ENCODE data around the gene PRC1. TPM values are rescaled to one million over a fixed set of nuclear protein-coding genes. Genes with fewer than 3 reads are reported as not detected.
A peak's percentile ranks its signal among the peaks of the same experiment; 100 is the strongest.

Gene PRC1
- total RNA-seq, 1 donor from 2014 or later: 9.3 TPM

GRCh38 chr15:90990446-90990845 lies 3.9 kb downstream of the PRC1 start:
- Mint-ChIP-seq H3K27me3 (no peaks in the 10 kb centered on the region), H3K4me3 (no peak overlapping the region), H3K4me1 (peaks cover 49% of the 10 kb centered on the region), H3K9me3 (no peaks in the 10 kb centered on the region), H3K27ac (no peak overlapping the region), H3K36me3 (ENCODE audit: low read depth) (peaks cover 7% of the 10 kb centered on the region)
- CTCF ChIA-PET: no interaction called here
- intact Hi-C loops (cut with micrococcal nuclease): loop anchor here (10.0 kb wide), 1 partner anchor 1656 kb away; the partner anchor contains the start of gene POLG
- no peak for DNase-seq
- no peak for ATAC-seq (ENCODE audit: low read depth)
- POLR2A ChIA-PET: interaction anchor here (1.2 kb wide), 1 partner anchor 58 kb away, joined by 4 read pairs; the partner anchor contains the start of gene HDDC3
- TF ChIP-seq CTCF (IDR thresholded peaks at IDR 0.05): no peak

GRCh38 chr15:90989040-90989768 lies 5.1 kb downstream of the PRC1 start:
- H3K27ac Mint-ChIP-seq: no peak overlapping the region
- H3K4me1 Mint-ChIP-seq: peaks cover 40% of the 10 kb centered on the region
- DNase-seq (no peak), ATAC-seq (ENCODE audit: low read depth) (peak; percentile 43)
- no peak for TF ChIP-seq CTCF (IDR thresholded peaks at IDR 0.05)
- H3K9me3 Mint-ChIP-seq: no peaks in the 10 kb centered on the region
- peak overlapping the region; percentile 13 for H3K4me3 Mint-ChIP-seq
- ChIA-PET CTCF (no interaction called here), POLR2A (interaction anchor here (1.2 kb wide), 1 partner anchor 57 kb away, joined by 4 read pairs; the partner anchor contains the start of gene HDDC3)
- peaks cover 3% of the 10 kb centered on the region for H3K36me3 Mint-ChIP-seq (ENCODE audit: low read depth)
- intact Hi-C loops (cut with micrococcal nuclease): no loop called here
- no peaks in the 10 kb centered on the region for H3K27me3 Mint-ChIP-seq

GRCh38 chr15:90988296-90988695 lies 6.0 kb downstream of the PRC1 start:
- Mint-ChIP-seq H3K4me1 (peaks cover 35% of the 10 kb centered on the region), H3K4me3 (peak overlapping the region; percentile 17), H3K27ac (peak overlapping the region; percentile 37), H3K36me3 (ENCODE audit: low read depth) (no peaks in the 10 kb centered on the region), H3K27me3 (no peaks in the 10 kb centered on the region), H3K9me3 (no peaks in the 10 kb centered on the region)
- ChIA-PET CTCF (interaction anchor here (1.8 kb wide), 1 partner anchor 31 kb away, joined by 7 read pairs; no protein-coding TSS in a partner anchor), POLR2A (no interaction called here)
- DNase-seq: no peak
- intact Hi-C loops (cut with micrococcal nuclease): no loop called here
- TF ChIP-seq CTCF (IDR thresholded peaks at IDR 0.05): no peak
- no peak for ATAC-seq (ENCODE audit: low read depth)

GRCh38 chr15:90987561-90988141 lies 6.7 kb downstream of the PRC1 start:
- ATAC-seq (ENCODE audit: low read depth) (no peak), DNase-seq (no peak)
- intact Hi-C loops (cut with micrococcal nuclease): no loop called here
- H3K9me3 Mint-ChIP-seq: no peaks in the 10 kb centered on the region
- no peak for TF ChIP-seq CTCF (IDR thresholded peaks at IDR 0.05)
- ChIA-PET POLR2A (no interaction called here), CTCF (interaction anchor here (1.1 to 1.8 kb wide), 3 partner anchors 30 to 56 kb away, joined by 3 to 7 read pairs (median 6); partner anchors contain the start of gene HDDC3)
- H3K27ac Mint-ChIP-seq: no peak overlapping the region
- H3K27me3 Mint-ChIP-seq: no peaks in the 10 kb centered on the region
- no peak overlapping the region for H3K4me3 Mint-ChIP-seq
- H3K36me3 Mint-ChIP-seq (ENCODE audit: low read depth): no peaks in the 10 kb centered on the region
- H3K4me1 Mint-ChIP-seq: peaks cover 36% of the 10 kb centered on the region

- no peaks in the 10 kb centered on the region for H3K9me3 Mint-ChIP-seq
- no peak for DNase-seq
- no peaks in the 10 kb centered on the region for H3K27me3 Mint-ChIP-seq
- ATAC-seq (ENCODE audit: low read depth): no peak
- ChIA-PET CTCF (interaction anchor here (1.1 to 1.8 kb wide), 3 partner anchors 30 to 55 kb away, joined by 3 to 7 read pairs (median 6); partner anchors contain the start of gene HDDC3), POLR2A (no interaction called here)
- intact Hi-C loops (cut with micrococcal nuclease): no loop called here
- peaks cover 38% of the 10 kb centered on the region for H3K4me1 Mint-ChIP-seq
- peak overlapping the region; percentile 53 for H3K27ac Mint-ChIP-seq
- TF ChIP-seq CTCF (IDR thresholded peaks at IDR 0.05): no peak
- no peak overlapping the region for H3K4me3 Mint-ChIP-seq
- H3K36me3 Mint-ChIP-seq (ENCODE audit: low read depth): peaks cover 1% of the 10 kb centered on the region
Measured at GRCh38 chr15:90986790-90987507, 7.4 kb downstream of the PRC1 start.

All from activated B cell treated with CpG ODN at 0.5 μM for 24 hours (primary cell).